ENCODE data around the gene RBKS. TPM values are rescaled to one million over a fixed set of nuclear protein-coding genes. Genes with fewer than 3 reads are reported as not detected.
A peak's percentile ranks its signal among the peaks of the same experiment; 100 is the strongest.

Gene RBKS
- total RNA-seq, 1 donor from 2014 or later, result 0.90 TPM

GRCh38 chr2:27832396-27832795 is 57.8 kb downstream of the RBKS start:
- peak in 1 of 2 donors; percentile 52 for DNase-seq (ENCODE audit: low read depth in 2 of 2)

DNA sequence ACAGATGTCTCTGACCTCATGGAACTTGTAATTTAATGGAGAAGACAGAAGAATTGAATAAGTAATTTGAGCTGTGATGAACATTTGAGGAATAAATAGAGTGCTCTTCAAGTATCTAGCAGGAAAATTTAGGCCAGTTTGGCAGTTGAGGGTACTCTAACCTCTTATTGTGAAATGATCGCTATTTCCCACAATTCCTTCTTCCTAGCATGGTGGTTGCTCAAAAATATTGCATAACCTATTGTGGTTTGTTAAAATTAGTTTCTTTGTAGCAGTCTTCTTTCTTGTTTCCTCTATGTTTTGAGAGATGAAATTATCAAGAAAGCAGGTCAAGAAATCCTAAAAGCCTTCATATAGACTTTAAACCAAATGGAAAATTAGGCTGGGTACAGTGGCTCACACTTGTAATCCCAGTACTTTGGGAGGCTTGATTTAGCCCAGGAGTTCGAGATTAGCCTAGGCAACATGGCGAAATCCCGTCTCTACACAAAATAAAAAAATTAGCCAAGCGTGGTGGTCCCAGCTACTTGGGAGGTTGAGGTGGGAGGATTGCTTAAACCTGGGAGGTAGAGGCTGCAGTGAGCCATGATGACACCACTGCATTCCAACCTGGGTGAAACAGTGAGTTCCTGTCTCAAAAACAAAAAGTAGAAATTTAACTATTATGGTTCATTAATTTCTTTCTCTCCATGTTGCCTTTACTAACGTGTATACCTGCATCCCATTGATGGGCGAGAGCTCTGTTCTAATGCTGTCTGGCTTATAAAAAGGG is 58.7 kb downstream of the RBKS start:
- no peak for DNase-seq (ENCODE audit: low read depth in 2 of 2)

GRCh38 chr2:27830656-27831055 is 59.5 kb downstream of the RBKS start:
- DNase-seq (ENCODE audit: low read depth in 2 of 2), result peak in 1 of 2 donors; percentile 43

GRCh38 chr2:27829791-27830190 is 60.4 kb downstream of the RBKS start:
- DNase-seq (ENCODE audit: low read depth in 2 of 2), result no peak

GRCh38 chr2:27828305-27828704 is 61.9 kb downstream of the RBKS start:
- DNase-seq (ENCODE audit: low read depth in 2 of 2), result no peak

GRCh38 chr2:27824401-27824800 is 65.8 kb downstream of the RBKS start:
- no peak for DNase-seq (ENCODE audit: low read depth in 2 of 2)

- no peak for DNase-seq (ENCODE audit: low read depth in 2 of 2)
Observed at GRCh38 chr2:27823569-27823968, 66.6 kb downstream of the RBKS start.

DNA sequence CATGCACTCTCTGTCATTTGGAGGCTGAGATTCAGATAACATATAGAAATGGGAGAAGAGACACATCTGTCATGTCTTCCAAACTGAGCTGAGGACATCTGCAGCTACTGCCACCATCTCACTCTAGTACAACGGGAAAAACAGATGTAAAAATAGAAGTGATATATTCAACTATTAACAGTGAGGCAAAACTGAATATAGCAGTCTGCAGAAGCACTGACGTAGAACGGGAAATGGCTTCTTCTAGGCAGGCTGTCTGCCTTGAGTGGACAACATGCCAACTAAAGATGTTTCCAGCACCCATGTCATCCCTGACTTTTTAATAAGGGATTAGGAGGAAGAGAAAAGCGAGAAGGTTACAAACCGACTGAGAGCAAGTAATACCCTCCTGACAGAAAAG is 67.1 kb downstream of the RBKS start:
- DNase-seq (ENCODE audit: low read depth in 2 of 2), result no peak

GRCh38 chr2:27822049-27822448 is 68.1 kb downstream of the RBKS start:
- no peak for DNase-seq (ENCODE audit: low read depth in 2 of 2)

DNA sequence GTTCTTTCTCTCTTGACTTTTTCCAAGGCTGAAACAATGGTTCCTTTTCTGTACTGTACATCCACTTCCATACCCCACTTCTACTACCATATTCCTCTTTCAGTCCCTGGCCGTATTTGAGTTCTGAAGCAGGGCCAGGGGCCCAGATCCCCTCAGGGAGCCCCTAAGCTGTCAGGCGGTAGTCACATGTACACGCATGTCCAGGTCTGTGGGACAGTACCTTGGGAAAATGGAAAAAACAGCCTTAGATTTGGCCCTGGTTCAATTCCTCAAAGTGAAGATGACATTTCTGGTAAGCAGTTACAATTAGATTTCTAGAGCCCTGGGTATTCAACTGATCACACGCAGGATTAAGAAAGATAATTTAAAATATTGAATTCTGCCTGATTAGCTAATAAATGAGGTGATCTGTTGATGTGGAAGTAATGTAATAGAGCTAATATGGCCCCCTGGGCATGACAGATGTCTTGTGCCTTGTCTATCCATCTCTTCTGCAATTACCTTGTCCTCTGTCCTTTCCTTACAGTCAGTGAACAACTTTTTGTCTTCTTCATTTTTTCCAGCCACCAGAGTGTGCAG is 74.2 kb downstream of the RBKS start:
- no peak for DNase-seq (ENCODE audit: low read depth in 2 of 2)

GRCh38 chr2:27814758-27815157 is 75.4 kb downstream of the RBKS start:
- no peak for DNase-seq (ENCODE audit: low read depth in 2 of 2)

GRCh38 chr2:27811768-27812167 is 78.4 kb downstream of the RBKS start:
- DNase-seq (ENCODE audit: low read depth in 2 of 2), result no peak

GRCh38 chr2:27810455-27810854 is 79.7 kb downstream of the RBKS start:
- no peak for DNase-seq (ENCODE audit: low read depth in 2 of 2)

DNA sequence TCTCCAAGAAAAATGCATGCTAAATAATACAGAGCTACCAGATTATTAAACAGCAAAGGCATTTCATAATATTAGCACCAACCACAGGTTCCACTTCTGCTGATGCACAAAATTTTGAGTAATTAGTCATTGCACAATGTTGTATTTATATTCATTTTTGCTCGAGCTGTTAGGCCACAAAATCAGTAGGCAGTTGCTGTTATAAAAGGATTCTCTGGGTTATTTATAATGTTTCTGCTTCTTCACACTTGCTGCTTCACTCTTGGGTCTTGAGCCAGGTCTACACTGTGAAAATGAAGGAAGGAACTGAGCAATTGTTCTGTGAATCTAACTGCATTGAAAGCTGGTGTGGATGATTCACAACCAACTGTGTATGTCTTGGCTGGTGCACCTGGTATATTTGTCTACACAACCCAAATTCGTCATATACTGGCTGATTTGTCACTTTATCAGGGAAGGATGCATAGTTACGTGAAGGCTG is 80.4 kb downstream of the RBKS start:
- peak; percentile 18 to 91 for DNase-seq (ENCODE audit: low read depth in 2 of 2)

- DNase-seq (ENCODE audit: low read depth in 2 of 2), result no peak
Observed at GRCh38 chr2:27808984-27809383, 81.2 kb downstream of the RBKS start.

DNA sequence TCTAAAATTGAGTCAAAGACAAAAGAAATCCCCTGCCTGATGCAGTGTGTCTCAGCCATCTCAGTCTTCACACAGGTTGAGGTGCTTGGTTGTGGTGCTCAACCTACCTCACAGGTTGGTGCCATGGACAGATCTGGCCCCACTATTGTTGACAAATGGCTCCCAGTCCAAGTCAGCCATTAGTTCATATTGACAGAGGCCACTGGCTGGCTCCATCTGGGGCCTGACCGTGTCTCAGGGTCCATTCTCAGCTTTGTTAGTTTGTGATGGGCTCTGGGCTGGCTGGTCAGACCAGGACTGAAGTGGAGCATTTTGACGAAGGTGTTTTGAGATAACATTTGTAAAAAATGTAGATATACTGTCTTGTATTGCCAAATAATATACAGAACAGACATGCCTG is 81.8 kb downstream of the RBKS start:
- DNase-seq (ENCODE audit: low read depth in 2 of 2), result no peak

DNA sequence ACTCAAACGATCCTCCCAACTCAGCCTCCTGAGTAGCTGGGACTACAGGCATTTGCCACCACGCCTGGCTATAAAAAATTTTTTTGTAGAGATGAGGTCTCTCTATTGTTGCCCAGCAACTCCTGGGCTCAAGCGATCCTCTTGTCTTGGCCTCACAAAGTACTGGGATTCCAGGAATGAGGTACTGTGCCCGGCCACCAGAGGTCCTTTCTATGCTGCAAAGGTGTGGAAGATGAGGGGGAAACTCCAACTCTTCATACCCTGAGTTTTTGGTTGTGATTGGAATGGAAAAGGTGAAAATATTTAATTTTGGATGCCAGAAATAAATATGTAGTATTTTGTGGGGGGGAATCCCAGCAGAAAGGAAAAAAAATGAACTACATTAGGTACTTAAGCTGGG is 82.7 kb downstream of the RBKS start:
- DNase-seq (ENCODE audit: low read depth in 2 of 2), result peak; percentile 22 to 60

DNA sequence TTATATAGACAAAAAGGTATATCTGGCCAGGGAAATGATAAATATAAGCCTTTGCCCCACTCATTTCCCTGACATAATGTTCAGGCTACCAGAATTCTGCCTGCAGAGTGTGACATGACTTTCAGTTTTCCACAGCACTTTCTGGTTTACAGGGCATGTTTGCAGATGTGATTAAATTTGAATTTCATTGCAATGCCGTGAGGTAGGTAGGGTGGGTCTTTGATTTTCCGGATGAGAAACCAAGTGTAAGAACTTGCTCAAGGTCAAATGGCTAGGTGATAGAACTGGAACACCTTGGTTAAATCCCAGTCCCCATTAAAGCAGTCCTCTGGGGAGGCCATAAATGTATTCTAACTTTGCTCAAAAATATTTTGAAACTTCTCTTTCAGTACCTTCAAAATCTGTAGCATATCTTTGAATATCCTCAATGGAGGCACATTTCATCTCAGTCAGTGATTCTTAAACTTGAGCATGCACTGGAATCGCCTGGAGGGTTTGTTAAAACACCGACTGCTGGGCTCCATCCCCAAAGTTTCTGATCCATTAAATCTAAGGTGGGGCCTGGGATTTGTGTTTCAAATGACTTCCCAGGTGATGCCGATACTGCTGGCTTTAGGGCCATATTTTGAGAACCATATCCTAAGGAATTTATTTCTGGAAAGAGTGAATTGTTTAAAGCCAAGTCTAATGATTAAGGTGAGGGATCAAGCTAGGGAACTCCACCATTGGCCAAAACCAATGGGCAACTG is 83.7 kb downstream of the RBKS start:
- no peak for DNase-seq (ENCODE audit: low read depth in 2 of 2)

- no peak for DNase-seq (ENCODE audit: low read depth in 2 of 2)
Observed at GRCh38 chr2:27805180-27805579, 85.0 kb downstream of the RBKS start.

GRCh38 chr2:27804146-27804545 is 86.0 kb downstream of the RBKS start:
- DNase-seq (ENCODE audit: low read depth in 2 of 2), result no peak

GRCh38 chr2:27803046-27803445 is 87.1 kb downstream of the RBKS start:
- no peak for DNase-seq (ENCODE audit: low read depth in 2 of 2)

GRCh38 chr2:27802547-27802946 is 87.6 kb downstream of the RBKS start:
- no peak for DNase-seq (ENCODE audit: low read depth in 2 of 2)

DNA sequence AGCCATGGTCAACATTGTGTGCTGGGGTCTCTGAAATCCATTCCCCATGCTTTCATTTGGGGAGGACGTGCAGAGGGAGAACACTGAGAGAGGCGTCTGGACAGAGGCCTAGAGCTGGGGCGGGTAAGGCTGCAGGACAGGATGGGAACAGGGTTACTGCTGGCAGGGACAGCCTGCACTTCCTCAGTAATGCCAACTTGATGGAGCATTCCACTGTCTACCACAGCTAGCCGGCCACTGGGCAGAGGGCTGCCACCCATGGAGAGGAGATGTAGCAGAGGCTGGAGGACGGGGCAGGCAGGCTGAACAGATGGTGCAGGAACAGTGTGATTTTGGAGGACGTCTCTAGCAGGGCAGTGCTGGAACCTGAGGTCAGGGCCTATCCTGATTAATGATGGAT is 89.3 kb downstream of the RBKS start:
- DNase-seq (ENCODE audit: low read depth in 2 of 2), result no peak

Data from dermis microvascular lymphatic vessel endothelial cell (primary cell).